Prostate gland (tissue), 2 donors: ENCODE data around the gene PIGV. TPM values are rescaled to one million over a fixed set of nuclear protein-coding genes. Genes with fewer than 3 reads are reported as not detected.
A peak's percentile ranks its signal among the peaks of the same experiment; 100 is the strongest.

Experiments
- DNase-seq: peaks from one replicate; pipeline ENCODE4 v3.0.0-alpha.2; 2019; ENCODE audit warnings: low spot score
- H3K27ac ChIP-seq, 2 donors: fragments of 200-600 bp; sonication (generic); 2 replicates each; pipeline ENCODE4 v1.5.1; 2017 to 2019
- H3K27me3 ChIP-seq: fragments of 200-600 bp; sonication (generic); replicated peaks from 2 replicates; pipeline ENCODE4 v1.5.1; 2019; ENCODE audit not compliant: insufficient read depth
- H3K36me3 ChIP-seq, 2 donors: fragments of 200-600 bp; sonication (generic); 1 replicate in 1 of 2; 2 replicates in 1 of 2; pipeline versions ENCODE4 v1.5.1 to v1.8.1; 2017 to 2019
- H3K4me1 ChIP-seq: fragments of 200-600 bp; sonication (generic); replicated peaks from 2 replicates; pipeline ENCODE4 v1.5.1; 2019
- H3K4me3 ChIP-seq, 2 donors: fragments of 200-600 bp; sonication (generic); 2 replicates each; pipeline ENCODE4 v1.5.1; 2017 to 2019
- H3K9me3 ChIP-seq: fragments of 200-600 bp; sonication (generic); 2 replicates; pipeline ENCODE4 v1.5.1; 2017
- POLR2A ChIP-seq: fragments of 450-650 bp; IDR thresholded peaks from one replicate; pipeline ENCODE4 v1.6.1; 2016; ENCODE audit warnings: antibody characterized with exemption, mild to moderate bottlenecking
- POLR2AphosphoS5 ChIP-seq: sonication (generic); formaldehyde crosslinking; IDR thresholded peaks from one replicate; pipeline ENCODE4 v1.6.1; 2017; ENCODE audit warnings: antibody characterized with exemption
- WGBS: methylation state at CpG from one replicate; pipeline ENCODE4 v1.1.5; 2018; 5-methylcytosine and 5-hydroxymethylcytosine counted together
- intact Hi-C: fragments of 100-400 bp; cut with DNase I; formaldehyde crosslinking; loops from one replicate; pipeline ENCODE4 v1.14.2; 2022
- total RNA-seq, 2 donors: library from RNA; depleted of rRNA; stranded (reverse); fragments of >200 nt; gene quantifications; one replicate each; pipeline ENCODE4 v1.1.0, GENCODE V29; 2016
- TF ChIP-seq, protein P1 (sequence below), 4 experiments: fragments of 200-600 bp in 2 of 4; fragments of 450-650 bp in 2 of 4; sonication (generic) in 2 of 4; IDR thresholded peaks; 1 replicate in 3 of 4; 2 replicates in 1 of 4; pipeline ENCODE4 v1.5.1; 2016 to 2019; ENCODE audit warnings: antibody characterized with exemption in 4 of 4, mild to moderate bottlenecking in 2 of 4, moderate library complexity in 2 of 4

The PIGV gene
- total RNA-seq, 2 donors from 2014 or later, result 26.4 to 32.4 TPM

DNA sequence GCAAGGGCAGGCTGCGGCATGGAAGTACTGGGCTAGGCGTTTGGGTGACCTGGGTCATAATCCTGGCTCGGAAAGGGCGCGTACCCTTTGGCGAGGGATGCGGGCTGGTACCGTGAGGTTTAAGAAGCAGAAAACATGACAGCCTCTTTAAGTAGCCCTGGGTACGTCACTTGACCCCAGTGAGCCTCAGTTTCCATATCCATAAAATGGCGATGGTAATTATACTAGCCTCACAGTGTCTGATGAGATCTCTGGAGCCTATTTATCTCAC, 700 bp downstream of the PIGV start:
- Histone ChIP-seq H3K36me3 (no peaks in the 10 kb centered on the region), H3K9me3 (no peaks in the 10 kb centered on the region), H3K4me3 (peak overlapping the region; percentile 70 to 77), H3K4me1 (peaks cover 12% of the 10 kb centered on the region), H3K27me3 (no peaks in the 10 kb centered on the region), H3K27ac (peak overlapping the region; percentile 99)
- intact Hi-C loops, result loop anchor here (2.0 kb wide), 1 partner anchor 94 kb away; no protein-coding TSS in a partner anchor
- DNase-seq, result no peak
- WGBS, result under 1% methylated on average over 10 of the region's 10 CpGs
- TF ChIP-seq POLR2AphosphoS5 (no peak), POLR2A (no peak)
- TF ChIP-seq, protein P1, sequence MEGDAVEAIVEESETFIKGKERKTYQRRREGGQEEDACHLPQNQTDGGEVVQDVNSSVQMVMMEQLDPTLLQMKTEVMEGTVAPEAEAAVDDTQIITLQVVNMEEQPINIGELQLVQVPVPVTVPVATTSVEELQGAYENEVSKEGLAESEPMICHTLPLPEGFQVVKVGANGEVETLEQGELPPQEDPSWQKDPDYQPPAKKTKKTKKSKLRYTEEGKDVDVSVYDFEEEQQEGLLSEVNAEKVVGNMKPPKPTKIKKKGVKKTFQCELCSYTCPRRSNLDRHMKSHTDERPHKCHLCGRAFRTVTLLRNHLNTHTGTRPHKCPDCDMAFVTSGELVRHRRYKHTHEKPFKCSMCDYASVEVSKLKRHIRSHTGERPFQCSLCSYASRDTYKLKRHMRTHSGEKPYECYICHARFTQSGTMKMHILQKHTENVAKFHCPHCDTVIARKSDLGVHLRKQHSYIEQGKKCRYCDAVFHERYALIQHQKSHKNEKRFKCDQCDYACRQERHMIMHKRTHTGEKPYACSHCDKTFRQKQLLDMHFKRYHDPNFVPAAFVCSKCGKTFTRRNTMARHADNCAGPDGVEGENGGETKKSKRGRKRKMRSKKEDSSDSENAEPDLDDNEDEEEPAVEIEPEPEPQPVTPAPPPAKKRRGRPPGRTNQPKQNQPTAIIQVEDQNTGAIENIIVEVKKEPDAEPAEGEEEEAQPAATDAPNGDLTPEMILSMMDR (IDR thresholded peaks at IDR 0.05), result no peak

DNA sequence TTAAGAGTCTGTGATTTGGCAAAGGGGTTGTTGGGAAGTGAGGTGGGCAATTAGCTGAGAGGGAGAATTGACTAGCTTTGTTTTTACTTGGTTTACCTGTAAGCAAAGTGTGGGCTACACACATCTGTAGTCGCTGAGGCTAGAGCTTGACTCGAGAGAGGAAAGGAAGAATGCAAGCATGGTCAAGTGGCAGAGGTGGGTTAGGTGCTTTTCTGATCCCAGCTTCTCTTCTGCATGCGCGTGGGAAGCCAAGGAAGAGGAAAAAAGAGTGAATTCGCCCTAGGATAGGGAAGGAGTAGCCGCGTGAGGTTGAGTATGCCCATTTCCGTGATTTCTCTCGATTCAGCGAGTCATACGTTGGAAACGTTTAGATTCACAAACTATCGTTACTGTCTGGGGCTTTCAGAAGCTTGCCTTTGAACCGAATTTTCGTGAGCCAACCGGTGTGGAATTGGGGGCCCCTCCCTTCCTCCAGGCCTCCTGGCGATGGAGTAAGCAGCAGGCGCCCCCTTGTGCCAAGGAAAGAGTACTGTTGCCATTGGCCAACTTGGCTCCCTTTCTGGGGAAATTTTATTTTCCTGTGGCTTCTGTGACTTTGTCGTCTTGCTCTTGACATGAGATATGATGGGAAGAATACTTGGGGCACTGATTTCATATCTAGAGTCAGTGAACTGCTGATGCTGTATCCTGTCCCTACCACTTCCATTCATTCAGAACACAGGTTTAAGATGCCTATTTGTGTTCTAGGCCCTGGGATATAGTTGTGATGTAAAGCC, 1.3 kb downstream of the PIGV start:
- peak overlapping the region; percentile 70 to 77 for H3K4me3 ChIP-seq
- intact Hi-C loops, result loop anchor here (1.0 to 2.0 kb wide), 3 partner anchors 94 to 187 kb away; no protein-coding TSS in a partner anchor
- TF ChIP-seq POLR2AphosphoS5 (peak; percentile 89), POLR2A (peak; percentile 17)
- TF ChIP-seq, protein P1 (IDR thresholded peaks at IDR 0.05), result peak; percentile 94 to 99 (median 96)
- no peaks in the 10 kb centered on the region for H3K36me3 ChIP-seq
- no peaks in the 10 kb centered on the region for H3K27me3 ChIP-seq
- H3K4me1 ChIP-seq, result peaks cover 12% of the 10 kb centered on the region
- H3K27ac ChIP-seq, result peak overlapping the region; percentile 99
- WGBS, result under 1% methylated on average over 19 of the region's 19 CpGs
- no peaks in the 10 kb centered on the region for H3K9me3 ChIP-seq
- DNase-seq, result peak; percentile 88

- no peak for TF ChIP-seq POLR2AphosphoS5
- TF ChIP-seq, protein P1 (IDR thresholded peaks at IDR 0.05), result no peak
- Histone ChIP-seq H3K4me3 (no peak overlapping the region), H3K27ac (peak overlapping the region in 1 of 2 donors; percentile 99), H3K9me3 (no peaks in the 10 kb centered on the region), H3K27me3 (no peaks in the 10 kb centered on the region), H3K4me1 (peaks cover 12% of the 10 kb centered on the region), H3K36me3 (no peaks in the 10 kb centered on the region)
- intact Hi-C loops, result loop anchor here (1.0 to 2.0 kb wide), 3 partner anchors 95 to 187 kb away; no protein-coding TSS in a partner anchor
- no peak for DNase-seq
- WGBS, result 49% methylated on average over 3 of the region's 3 CpGs
Measured at GRCh38 chr1:26789612-26789865, 1.8 kb downstream of the PIGV start.

- Histone ChIP-seq H3K9me3 (no peaks in the 10 kb centered on the region), H3K36me3 (no peaks in the 10 kb centered on the region), H3K27me3 (no peaks in the 10 kb centered on the region), H3K4me1 (peaks cover 12% of the 10 kb centered on the region), H3K27ac (no peak overlapping the region), H3K4me3 (no peak overlapping the region)
- 65% methylated on average over 4 of the region's 4 CpGs for WGBS
- no peak for DNase-seq
- TF ChIP-seq POLR2AphosphoS5 (no peak), POLR2A (no peak)
- TF ChIP-seq, protein P1 (IDR thresholded peaks at IDR 0.05), result no peak
- intact Hi-C loops, result loop anchor here (1.0 to 2.0 kb wide), 3 partner anchors 95 to 188 kb away; no protein-coding TSS in a partner anchor
Measured at GRCh38 chr1:26789931-26790330, 2.2 kb downstream of the PIGV start.

- H3K4me1 ChIP-seq, result peaks cover 12% of the 10 kb centered on the region
- TF ChIP-seq POLR2A (no peak), POLR2AphosphoS5 (no peak)
- TF ChIP-seq, protein P1 (IDR thresholded peaks at IDR 0.05), result no peak
- no peaks in the 10 kb centered on the region for H3K27me3 ChIP-seq
- 63% methylated on average over 5 of the region's 5 CpGs for WGBS
- no peak overlapping the region for H3K4me3 ChIP-seq
- H3K36me3 ChIP-seq, result no peaks in the 10 kb centered on the region
- no peak for DNase-seq
- H3K27ac ChIP-seq, result no peak overlapping the region
- H3K9me3 ChIP-seq, result no peaks in the 10 kb centered on the region
- intact Hi-C loops, result no loop called here
Measured at GRCh38 chr1:26790551-26790953, 2.8 kb downstream of the PIGV start.
